HPDE6-E6E7 (cell line): ENCODE data around the gene PRM1.
"Not testable (repeated sequence)": the region's sequence is repeated elsewhere in the genome, so short reads cannot be mapped to it uniquely, and the experiment has no call there.

Experiments used
- DNase-seq: peaks from one replicate; pipeline ENCODE4 v3.0.0; 2011; ENCODE audit warnings: missing footprints; ENCODE audit errors: extremely low spot score

Gene PRM1

DNA sequence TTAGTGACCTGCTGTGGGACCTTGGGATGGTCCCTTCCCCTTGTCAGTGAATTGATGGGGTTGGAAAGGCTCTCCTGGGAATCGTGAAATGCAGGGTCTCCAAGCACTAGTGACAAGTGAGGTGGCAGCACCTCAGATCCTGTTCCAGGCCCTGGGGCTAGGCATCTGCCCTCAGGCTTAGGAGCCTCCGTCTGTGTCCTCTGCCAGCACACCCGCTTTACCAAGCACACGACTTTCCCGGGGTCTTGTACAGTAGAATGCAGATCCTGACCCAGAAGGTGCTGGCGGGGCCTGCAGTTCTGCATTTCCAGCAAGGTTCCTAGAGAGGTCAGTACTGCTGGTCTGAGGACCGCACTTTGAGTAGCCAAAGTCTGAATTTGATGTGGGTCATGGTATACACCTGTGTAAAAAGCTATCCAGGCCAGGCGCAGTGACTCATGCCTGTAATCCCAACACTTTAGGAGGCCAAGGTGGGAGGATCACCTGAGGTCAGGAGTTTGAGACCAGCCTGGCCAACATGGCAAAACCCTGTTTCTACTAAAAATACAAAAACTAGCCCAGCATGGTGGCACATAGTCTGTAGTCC is 33.3 kb upstream of the PRM1 start:
- no peak for DNase-seq

GRCh38 chr16:11313493-11314308 is 32.6 kb upstream of the PRM1 start:
- DNase-seq, result no peak

GRCh38 chr16:11312718-11313492 is 31.8 kb upstream of the PRM1 start:
- peak; percentile 78 for DNase-seq

GRCh38 chr16:11310997-11311561 is 29.9 kb upstream of the PRM1 start:
- no peak for DNase-seq

DNA sequence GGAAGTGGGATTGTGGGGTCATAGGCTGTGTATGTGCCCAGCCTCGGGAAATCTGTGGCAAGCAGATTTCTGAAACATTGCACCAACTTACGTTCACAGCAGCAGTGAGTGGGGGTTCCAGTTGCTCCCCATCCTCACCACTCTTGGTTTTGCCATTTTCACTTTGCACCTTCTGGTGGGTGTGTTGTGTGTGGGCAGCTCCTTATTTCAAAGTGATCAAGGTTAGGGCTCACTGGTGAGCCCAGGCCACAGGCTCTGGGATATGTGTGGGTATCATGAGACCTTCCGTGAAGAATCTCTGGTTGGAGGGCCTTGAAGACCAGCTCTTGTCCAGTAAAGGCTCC is 29.5 kb upstream of the PRM1 start:
- DNase-seq, result no peak

- no peak for DNase-seq
Measured at GRCh38 chr16:11309895-11310633, 28.9 kb upstream of the PRM1 start.

GRCh38 chr16:11308493-11309283 is 27.6 kb upstream of the PRM1 start:
- no peak for DNase-seq

DNA sequence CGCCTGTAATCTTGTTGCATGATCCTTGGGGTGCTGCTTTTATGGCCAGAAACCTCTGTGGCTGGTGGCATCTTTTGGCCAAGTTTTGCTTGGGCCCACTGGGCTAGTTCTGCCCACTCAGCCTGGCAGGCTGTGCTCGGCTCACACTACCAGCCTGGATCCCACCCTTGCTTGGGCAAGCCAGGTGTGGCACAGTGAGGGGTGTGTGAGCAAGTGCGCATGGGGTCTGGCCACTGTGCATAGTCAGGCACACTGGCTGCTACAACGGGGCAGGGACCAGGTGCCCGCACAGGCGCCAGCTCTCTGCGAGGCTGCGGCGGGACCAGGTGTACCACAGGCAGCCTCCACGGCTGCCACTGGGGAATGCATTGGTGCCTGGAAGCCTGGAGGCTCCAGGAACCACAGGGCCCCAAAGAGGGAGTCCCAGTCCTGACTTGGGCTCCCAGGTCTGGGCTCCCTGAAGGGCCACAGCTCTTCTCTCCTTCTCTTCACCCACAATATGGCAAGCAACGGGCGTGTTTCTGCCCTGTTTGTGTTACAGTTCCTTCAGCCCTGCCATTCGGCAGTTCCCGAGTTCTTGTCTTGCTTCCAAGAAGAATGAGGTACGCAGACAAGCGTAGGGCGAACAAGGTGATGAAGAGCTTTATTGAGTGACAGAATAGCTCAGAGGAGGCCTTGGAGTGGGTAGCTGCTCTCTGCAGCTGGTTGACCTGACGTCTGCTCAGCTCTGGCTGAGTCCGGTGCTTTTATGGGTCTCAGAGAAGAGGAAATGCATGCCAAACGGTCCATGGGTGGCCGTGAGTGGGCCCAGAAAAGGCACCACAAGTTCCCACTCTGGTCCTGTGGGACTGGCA is 26.7 kb upstream of the PRM1 start:
- DNase-seq, result no peak

DNA sequence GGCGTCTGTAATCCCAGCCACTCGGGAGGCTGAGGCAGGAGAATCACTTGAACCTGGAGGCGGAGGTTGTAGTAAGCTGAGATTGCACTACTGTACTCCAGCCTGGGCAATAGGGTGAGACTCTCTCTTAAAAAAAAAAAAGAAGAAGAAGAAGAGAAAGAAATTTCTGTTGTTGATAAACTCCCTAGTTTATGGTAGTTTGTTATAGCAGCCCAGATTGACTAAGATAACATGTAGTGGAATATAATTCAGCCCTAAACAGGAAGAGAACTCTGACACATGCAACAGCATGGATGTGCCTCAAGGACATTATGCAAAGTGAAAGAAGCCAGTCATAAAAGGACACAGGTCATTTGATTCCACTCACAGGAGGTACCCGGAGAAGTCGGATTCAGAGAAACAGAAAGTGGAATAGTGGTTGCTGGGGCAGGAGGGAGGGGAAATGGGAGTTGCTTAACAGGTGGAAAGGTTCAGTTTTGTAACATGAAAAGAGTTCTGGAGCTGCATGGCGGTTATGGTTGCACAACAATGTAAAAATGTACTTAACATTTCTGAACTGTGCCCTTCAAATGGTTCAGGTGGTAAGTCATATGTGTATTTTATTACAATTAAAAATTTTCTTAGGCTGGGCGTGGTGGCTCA is 26.0 kb upstream of the PRM1 start:
- no peak for DNase-seq

GRCh38 chr16:11306381-11306780 is 25.3 kb upstream of the PRM1 start:
- DNase-seq, result no peak

DNA sequence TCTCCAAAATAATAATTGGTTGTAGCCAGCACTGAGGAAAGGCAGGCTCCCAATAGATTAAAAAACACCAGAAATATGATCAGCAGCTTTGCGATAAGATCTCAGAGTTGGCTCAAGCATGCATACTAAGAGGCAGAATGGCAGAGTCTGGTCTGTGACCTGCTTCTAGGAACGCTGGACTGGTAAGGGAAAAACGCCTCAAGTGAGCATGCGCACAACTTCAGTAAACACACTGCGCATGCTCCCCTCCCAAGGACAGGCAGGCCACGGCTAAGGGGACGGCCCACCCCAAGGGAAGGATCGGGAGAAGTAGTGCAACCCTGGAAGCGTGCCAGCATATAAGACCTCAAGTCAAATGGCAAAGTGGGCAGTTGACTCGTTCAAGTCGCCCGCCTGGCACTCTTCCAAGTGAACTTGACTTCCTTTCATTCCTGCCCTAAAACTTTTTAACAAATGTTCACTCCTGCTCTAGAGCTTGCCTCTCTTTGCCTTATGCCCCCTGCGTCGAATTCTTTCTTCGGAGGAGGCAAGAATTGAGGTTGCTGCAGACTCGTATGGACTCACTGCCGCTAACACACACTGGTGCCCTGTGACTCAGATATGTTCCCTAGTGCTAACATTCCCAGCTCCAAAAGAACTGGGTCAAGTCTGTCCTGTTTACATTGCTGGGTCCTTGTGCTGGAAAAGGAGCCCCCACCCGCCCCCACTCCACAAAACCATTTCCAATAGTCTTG is 22.4 kb upstream of the PRM1 start:
- DNase-seq, result no peak

GRCh38 chr16:11302977-11303376 is 21.8 kb upstream of the PRM1 start:
- peak; percentile 27 for DNase-seq

DNA sequence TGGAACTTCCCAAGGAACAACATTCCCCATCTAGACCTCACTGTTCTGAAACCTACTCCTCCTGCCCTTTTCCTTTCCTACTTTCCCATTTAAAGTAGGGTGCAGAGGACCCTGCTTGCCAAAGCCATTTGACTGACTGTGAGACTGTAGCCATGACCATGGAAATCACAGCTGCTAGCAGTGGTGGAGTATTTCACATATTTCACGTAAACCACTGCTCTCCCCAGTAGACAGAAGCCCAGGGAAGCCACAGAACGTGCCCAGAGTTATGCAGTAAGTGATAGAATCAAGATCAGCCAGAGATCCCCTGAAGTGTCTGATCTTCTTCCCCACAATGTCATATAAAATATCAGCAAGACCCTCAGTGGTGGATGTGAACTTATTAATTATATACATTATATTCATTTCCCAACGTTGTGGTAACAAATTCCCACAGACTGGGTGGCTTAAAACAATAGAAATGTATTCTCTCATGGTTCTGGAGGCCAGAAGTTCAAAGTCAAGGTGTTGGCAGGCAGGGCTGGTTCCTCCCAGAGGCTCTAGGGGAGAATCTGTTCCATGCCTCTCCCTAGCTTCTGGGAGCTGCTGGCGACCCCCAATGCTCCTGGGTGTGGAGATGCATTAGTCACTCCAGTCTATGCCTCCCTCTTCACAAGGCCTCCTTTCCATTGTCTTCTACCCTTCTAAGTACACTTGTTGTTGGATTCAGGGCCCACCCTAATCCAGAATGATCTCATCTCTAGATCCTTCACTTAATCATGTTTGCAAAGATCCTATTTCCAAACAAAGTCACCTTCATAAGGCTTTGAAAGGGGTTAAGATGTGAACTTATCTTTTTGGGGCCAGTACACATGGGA is 20.7 kb upstream of the PRM1 start:
- DNase-seq, result no peak

- no peak for DNase-seq
Measured at GRCh38 chr16:11300560-11300892, 19.4 kb upstream of the PRM1 start.

- DNase-seq, result no peak
Measured at GRCh38 chr16:11299865-11300559, 18.9 kb upstream of the PRM1 start.

DNA sequence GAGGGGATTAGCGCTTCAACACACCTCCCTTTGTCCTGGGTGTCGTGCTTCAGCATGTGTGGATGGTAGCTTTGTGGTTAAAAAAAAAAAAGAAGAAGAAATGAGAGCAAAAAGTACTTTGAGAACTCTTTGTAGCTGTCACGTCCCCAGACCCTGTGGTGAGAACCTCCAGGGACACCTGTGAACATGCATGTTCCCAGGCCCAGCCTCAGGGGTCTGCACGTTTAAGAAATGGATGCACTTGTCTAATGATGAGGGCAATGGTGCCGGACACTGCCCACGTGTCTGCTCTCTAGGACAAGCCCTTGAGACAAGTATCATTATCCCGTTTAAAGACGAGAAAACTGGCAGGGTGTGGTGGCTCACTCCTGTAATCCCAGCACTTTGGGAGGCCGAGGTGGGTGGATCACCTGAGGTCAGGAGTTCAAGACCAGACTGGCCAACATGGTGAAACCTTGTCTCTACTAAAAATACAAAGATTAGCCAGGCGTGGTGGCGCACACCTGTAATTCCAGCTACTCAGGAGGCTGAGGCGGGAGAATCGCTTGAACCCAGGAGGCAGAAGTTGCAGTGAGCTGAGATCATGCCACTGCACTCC is 17.9 kb upstream of the PRM1 start:
- DNase-seq, result not testable (repeated sequence)
